Measurements from ENCODE around the gene SELENOS.

DNA sequence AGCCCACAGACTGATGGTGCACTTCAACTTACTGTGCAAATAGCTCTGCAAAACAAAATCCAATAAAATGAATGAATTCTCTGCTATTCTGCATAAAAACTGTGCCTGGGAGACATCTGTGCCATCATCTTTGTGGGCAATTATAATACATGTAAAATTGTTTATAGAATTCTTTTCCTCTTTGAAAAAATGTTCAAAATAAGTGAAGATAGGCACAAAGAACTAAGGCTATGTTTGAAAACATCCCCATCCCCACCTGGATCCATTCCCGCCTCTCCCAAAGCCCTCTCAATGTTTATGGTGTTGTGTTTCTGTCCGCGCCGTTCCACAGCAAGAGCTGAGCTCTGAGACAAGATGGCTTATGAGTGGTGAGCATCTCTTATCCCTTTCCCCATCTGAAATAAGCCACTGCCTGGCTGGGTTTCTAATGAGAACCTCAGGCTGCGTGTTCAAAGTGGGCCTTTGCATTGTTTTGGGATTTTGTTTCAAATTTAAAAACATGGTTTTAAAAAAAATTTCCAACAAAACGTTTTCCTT lies 40.1 kb upstream of the SELENOS start:
- no peak for TF ChIP-seq POLR2A (IDR thresholded peaks at IDR 0.05)
- TF ChIP-seq, protein P1, sequence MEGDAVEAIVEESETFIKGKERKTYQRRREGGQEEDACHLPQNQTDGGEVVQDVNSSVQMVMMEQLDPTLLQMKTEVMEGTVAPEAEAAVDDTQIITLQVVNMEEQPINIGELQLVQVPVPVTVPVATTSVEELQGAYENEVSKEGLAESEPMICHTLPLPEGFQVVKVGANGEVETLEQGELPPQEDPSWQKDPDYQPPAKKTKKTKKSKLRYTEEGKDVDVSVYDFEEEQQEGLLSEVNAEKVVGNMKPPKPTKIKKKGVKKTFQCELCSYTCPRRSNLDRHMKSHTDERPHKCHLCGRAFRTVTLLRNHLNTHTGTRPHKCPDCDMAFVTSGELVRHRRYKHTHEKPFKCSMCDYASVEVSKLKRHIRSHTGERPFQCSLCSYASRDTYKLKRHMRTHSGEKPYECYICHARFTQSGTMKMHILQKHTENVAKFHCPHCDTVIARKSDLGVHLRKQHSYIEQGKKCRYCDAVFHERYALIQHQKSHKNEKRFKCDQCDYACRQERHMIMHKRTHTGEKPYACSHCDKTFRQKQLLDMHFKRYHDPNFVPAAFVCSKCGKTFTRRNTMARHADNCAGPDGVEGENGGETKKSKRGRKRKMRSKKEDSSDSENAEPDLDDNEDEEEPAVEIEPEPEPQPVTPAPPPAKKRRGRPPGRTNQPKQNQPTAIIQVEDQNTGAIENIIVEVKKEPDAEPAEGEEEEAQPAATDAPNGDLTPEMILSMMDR (IDR thresholded peaks at IDR 0.05) = no peak
